NT2/D1 (cell line): Measurements from ENCODE around the gene ARHGEF9.

ENCODE experiments used
- SUZ12 ChIP-seq: IDR thresholded peaks from 2 replicates; pipeline ENCODE4 v1.6.1; 2011; ENCODE audit not compliant: insufficient read length, insufficient read depth; ENCODE audit errors: extremely low read depth
- YY1 ChIP-seq: IDR thresholded peaks from 2 replicates; pipeline ENCODE4 v1.6.1; 2011; ENCODE audit not compliant: insufficient read length, insufficient read depth
- ZNF274 ChIP-seq: IDR thresholded peaks from 2 replicates; pipeline ENCODE4 v1.6.1; 2011; ENCODE audit warnings: mild to moderate bottlenecking, low read depth, low read length

DNA sequence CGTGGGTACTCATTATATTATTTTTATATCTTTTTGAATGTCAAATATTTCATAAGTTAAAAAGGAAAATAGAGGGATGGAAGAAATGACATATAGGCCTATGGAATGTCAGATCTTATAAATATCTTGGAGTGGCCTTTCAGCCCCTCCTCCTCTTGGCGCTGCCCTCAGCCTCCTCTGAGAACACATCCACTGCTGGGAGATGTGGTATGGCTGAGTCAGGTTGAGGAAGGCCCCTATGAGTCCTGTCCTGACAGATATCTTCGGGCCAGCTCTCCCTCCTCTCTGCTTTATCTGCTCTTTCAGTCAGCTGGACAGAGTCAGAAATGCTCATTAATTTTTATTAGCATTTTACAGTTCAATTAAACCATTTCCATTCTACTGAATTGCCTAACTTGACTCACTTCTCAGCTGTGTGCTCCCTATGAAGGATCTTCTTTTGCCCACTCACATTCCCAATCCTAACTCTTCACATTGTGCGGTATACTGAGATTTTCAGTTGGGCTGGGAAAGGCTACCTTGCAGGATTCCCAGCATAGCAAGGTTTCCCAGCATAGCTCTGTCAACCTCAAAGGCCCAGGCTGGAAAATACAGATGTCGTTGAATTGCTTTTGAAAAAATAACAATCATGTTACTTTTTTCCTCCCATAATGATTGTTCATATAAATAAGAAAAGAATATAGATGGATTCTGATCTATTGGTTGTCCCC is 128.0 kb downstream of the ARHGEF9 start:
- no peak for TF ChIP-seq SUZ12
- no peak for TF ChIP-seq YY1
- TF ChIP-seq ZNF274 = no peak
